ENCODE measurements around the gene LRBA.
"Not testable (repeated sequence)": the region's sequence is repeated elsewhere in the genome, so short reads cannot be mapped to it uniquely, and the experiment has no call there.

The LRBA gene

DNA sequence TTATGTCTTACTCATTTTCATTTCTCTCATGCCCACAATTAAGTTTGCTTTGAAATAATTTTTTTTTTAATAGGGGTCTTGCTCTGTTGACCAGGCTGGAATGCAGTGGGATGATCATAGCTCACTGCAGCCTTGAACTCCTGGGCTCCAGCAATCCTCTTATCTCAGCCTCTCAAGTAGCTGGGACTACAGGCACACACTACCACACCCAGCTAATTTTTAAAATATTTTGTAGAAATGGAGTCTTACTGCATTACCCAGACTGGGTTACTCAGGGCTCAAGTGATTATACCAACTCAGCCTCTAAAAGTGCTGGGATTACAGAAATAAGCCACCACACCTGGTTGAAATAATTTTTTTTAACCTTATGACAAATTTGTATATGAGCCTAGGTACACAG is 452.3 kb downstream of the LRBA start:
- TF ChIP-seq Cebpa-rat (IDR thresholded peaks at IDR 0.05) = no peak
- peaks cover 7% of the 10 kb centered on the region; the same call in 1 of the 2 replicates for H3K9me3 ChIP-seq
- no peaks in the 10 kb centered on the region for H4K20me1 ChIP-seq
- no peaks in the 10 kb centered on the region for H3K27me3 ChIP-seq
- H3K36me3 ChIP-seq = no peaks in the 10 kb centered on the region
- H3K4me2 ChIP-seq = no peak overlapping the region
- H3K4me1 ChIP-seq = no peaks in the 10 kb centered on the region
- no peak overlapping the region for H3K4me3 ChIP-seq
- no peak overlapping the region for H3K9ac ChIP-seq
- H3K27ac ChIP-seq = no peak overlapping the region

- Histone ChIP-seq H3K9ac (no peak overlapping the region), H3K4me1 (no peaks in the 10 kb centered on the region), H3K4me3 (no peak overlapping the region), H3K36me3 (no peaks in the 10 kb centered on the region), H4K20me1 (no peaks in the 10 kb centered on the region), H3K27ac (no peak overlapping the region), H3K4me2 (no peak overlapping the region), H3K27me3 (no peaks in the 10 kb centered on the region), H3K9me3 (peaks cover 7% of the 10 kb centered on the region; the same call in 1 of the 2 replicates)
- no peak for TF ChIP-seq Cebpa-rat (IDR thresholded peaks at IDR 0.05)
Measured at GRCh38 chr4:150562250-150562649, 452.8 kb downstream of the LRBA start.

DNA sequence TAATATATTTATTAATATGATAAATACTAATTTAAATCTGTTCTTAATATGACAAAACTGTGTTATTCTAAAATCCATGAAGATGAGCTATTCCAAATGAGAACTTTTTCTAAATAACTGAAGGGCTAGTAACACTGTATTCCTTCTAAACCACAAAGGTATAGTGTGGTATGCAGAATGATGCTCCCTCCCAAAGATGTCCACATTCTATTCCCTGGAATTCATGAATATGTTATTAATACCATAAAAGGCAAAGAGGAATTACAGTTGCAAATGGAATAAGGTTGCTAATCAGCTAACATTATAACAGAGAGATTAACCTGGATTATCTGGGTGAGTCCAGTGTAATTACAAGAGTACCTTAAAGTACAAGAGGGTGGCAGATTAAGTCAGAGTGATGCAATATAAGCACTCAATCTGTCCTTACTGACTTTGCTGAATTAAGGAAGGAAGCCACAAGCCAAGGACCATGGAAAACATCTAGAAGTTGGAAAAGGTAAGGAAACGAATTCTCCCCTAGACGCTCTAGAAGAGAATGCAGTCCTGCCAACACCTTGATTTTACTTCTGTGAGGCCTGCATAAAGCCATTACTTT is 453.8 kb downstream of the LRBA start:
- H3K9me3 ChIP-seq = peaks cover 7% of the 10 kb centered on the region; the same call in 1 of the 2 replicates
- H3K27ac ChIP-seq = no peak overlapping the region
- H3K4me2 ChIP-seq = no peak overlapping the region
- no peak overlapping the region for H3K9ac ChIP-seq
- H4K20me1 ChIP-seq = no peaks in the 10 kb centered on the region
- no peaks in the 10 kb centered on the region for H3K4me1 ChIP-seq
- TF ChIP-seq Cebpa-rat (IDR thresholded peaks at IDR 0.05) = no peak
- no peak overlapping the region for H3K4me3 ChIP-seq
- no peaks in the 10 kb centered on the region for H3K27me3 ChIP-seq
- no peaks in the 10 kb centered on the region for H3K36me3 ChIP-seq

- H3K9ac ChIP-seq, H3K36me3 ChIP-seq, H3K4me2 ChIP-seq, H3K27ac ChIP-seq, H3K4me1 ChIP-seq, H3K9me3 ChIP-seq, H4K20me1 ChIP-seq, H3K27me3 ChIP-seq, H3K4me3 ChIP-seq: not testable (repeated sequence)
Measured at GRCh38 chr4:150557811-150558210, 457.3 kb downstream of the LRBA start.

DNA sequence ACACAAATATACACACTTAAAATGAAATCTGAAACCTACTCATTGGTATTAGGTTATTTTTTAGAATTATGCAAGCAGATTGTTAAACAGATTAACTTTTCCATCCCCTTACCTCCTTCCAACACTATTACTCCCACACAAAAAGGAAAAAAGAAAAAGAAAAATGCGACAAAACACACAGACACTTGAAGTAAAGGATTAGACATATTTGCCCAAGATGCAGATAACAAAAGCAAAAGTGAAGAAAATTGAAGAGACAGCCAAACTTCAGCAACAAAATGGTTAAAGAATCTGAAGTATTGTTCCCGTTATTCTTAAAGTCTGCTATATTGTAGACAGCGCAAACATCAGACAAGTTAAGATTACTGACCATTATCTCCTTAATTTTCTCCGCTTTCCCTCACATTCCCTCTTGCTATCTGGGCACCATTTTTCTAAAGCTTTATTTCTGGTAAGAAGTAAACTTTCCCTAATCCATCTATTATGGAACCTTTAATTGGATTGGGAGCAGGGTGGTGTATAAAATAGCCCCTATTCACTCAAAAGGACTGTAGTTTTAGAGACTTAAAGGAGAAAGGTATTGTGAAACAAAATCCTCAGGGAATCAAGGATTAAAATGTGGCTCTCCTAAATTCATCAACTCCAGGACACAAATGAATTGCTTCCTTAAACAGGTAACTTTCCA is 467.8 kb downstream of the LRBA start:
- H4K20me1 ChIP-seq = no peaks in the 10 kb centered on the region

GRCh38 chr4:150546286-150546685 is 468.8 kb downstream of the LRBA start:
- no peaks in the 10 kb centered on the region for H4K20me1 ChIP-seq
- no peak for TF ChIP-seq Cebpa-rat (IDR thresholded peaks at IDR 0.05)
- no peak overlapping the region for H3K4me2 ChIP-seq
- H3K4me3 ChIP-seq = no peak overlapping the region
- no peaks in the 10 kb centered on the region for H3K36me3 ChIP-seq
- H3K9ac ChIP-seq = no peak overlapping the region
- no peaks in the 10 kb centered on the region for H3K27me3 ChIP-seq
- H3K9me3 ChIP-seq = no peaks in the 10 kb centered on the region
- H3K27ac ChIP-seq = no peak overlapping the region
- no peaks in the 10 kb centered on the region for H3K4me1 ChIP-seq

More for the DNA sequence above, 467.8 kb downstream of the LRBA start:
- Histone ChIP-seq H3K4me2 (no peak overlapping the region), H3K4me1 (no peaks in the 10 kb centered on the region), H3K9ac (no peak overlapping the region), H3K9me3 (no peaks in the 10 kb centered on the region), H3K27ac (no peak overlapping the region), H3K36me3 (no peaks in the 10 kb centered on the region), H3K4me3 (no peak overlapping the region), H3K27me3 (no peaks in the 10 kb centered on the region)
- no peak for TF ChIP-seq Cebpa-rat (IDR thresholded peaks at IDR 0.05)

DNA sequence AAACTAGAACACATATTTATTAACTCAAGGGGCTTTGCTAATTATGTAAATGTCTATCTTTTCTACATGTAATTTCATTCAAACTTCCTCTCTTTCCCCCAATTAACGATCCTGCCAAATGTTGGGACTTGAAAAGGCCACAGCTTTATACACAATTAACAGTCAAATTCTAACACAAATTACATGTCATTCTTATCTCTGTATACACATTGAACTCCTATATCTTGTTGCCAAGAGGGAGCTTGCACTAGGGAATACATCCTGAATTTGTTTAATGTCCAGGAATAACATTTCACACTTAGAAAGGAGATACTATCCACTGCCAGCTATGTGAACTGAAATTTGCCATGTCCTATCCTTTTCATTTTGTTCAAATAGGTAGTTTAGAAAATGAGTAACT is 472.0 kb downstream of the LRBA start:
- no peaks in the 10 kb centered on the region for H4K20me1 ChIP-seq
- no peaks in the 10 kb centered on the region for H3K4me1 ChIP-seq
- no peak overlapping the region for H3K9ac ChIP-seq
- H3K27ac ChIP-seq = no peak overlapping the region
- H3K36me3 ChIP-seq = no peaks in the 10 kb centered on the region
- H3K9me3 ChIP-seq = no peaks in the 10 kb centered on the region
- H3K4me2 ChIP-seq = no peak overlapping the region
- no peak overlapping the region for H3K4me3 ChIP-seq
- no peaks in the 10 kb centered on the region for H3K27me3 ChIP-seq
- no peak for TF ChIP-seq Cebpa-rat (IDR thresholded peaks at IDR 0.05)

GRCh38 chr4:150541681-150542080 is 473.4 kb downstream of the LRBA start:
- Histone ChIP-seq H4K20me1 (no peaks in the 10 kb centered on the region), H3K36me3 (no peaks in the 10 kb centered on the region), H3K27me3 (no peaks in the 10 kb centered on the region), H3K4me3 (no peak overlapping the region), H3K9ac (no peak overlapping the region), H3K9me3 (no peaks in the 10 kb centered on the region), H3K4me1 (no peaks in the 10 kb centered on the region), H3K27ac (no peak overlapping the region), H3K4me2 (no peak overlapping the region)
- TF ChIP-seq Cebpa-rat (IDR thresholded peaks at IDR 0.05) = no peak

- Histone ChIP-seq H3K36me3 (no peaks in the 10 kb centered on the region), H4K20me1 (no peaks in the 10 kb centered on the region), H3K4me1 (no peaks in the 10 kb centered on the region), H3K27ac (no peak overlapping the region), H3K9me3 (no peaks in the 10 kb centered on the region), H3K9ac (no peak overlapping the region), H3K27me3 (no peaks in the 10 kb centered on the region), H3K4me2 (no peak overlapping the region), H3K4me3 (no peak overlapping the region)
- TF ChIP-seq Cebpa-rat (IDR thresholded peaks at IDR 0.05) = no peak
Measured at GRCh38 chr4:150540959-150541360, 474.1 kb downstream of the LRBA start.

- Histone ChIP-seq H3K9ac (no peak overlapping the region), H3K9me3 (no peaks in the 10 kb centered on the region), H3K4me1 (no peaks in the 10 kb centered on the region), H3K4me3 (no peak overlapping the region), H3K36me3 (no peaks in the 10 kb centered on the region), H3K27ac (no peak overlapping the region), H3K27me3 (no peaks in the 10 kb centered on the region), H3K4me2 (no peak overlapping the region), H4K20me1 (no peaks in the 10 kb centered on the region)
- TF ChIP-seq Cebpa-rat (IDR thresholded peaks at IDR 0.05) = no peak
Measured at GRCh38 chr4:150540536-150540935, 474.5 kb downstream of the LRBA start.

- H3K27me3 ChIP-seq, H3K4me1 ChIP-seq, H3K4me2 ChIP-seq, H3K9me3 ChIP-seq, H3K27ac ChIP-seq, H3K9ac ChIP-seq, H3K4me3 ChIP-seq, H4K20me1 ChIP-seq, H3K36me3 ChIP-seq: not testable (repeated sequence)
Measured at GRCh38 chr4:150537911-150538310, 477.2 kb downstream of the LRBA start.
